Measurements from ENCODE around the gene MTHFR. TPM values are rescaled to one million over a fixed set of nuclear protein-coding genes. Genes with fewer than 3 reads are reported as not detected.

Gene MTHFR
- total RNA-seq, 1 donor from 2014 or later: 18.4 TPM

GRCh38 chr1:11787251-11787803 lies 18.4 kb downstream of the MTHFR start:
- intact Hi-C loops (cut with micrococcal nuclease): no loop called here
- Mint-ChIP-seq H3K9me3 (no peaks in the 10 kb centered on the region), H3K4me1 (peaks cover 2% of the 10 kb centered on the region), H3K27me3 (no peaks in the 10 kb centered on the region), H3K4me3 (no peak overlapping the region), H3K27ac (no peak overlapping the region), H3K36me3 (ENCODE audit: low read depth) (peaks cover 10% of the 10 kb centered on the region)
- DNase-seq: no peak

GRCh38 chr1:11786168-11786567 lies 19.6 kb downstream of the MTHFR start:
- H3K36me3 Mint-ChIP-seq (ENCODE audit: low read depth): peaks cover 5% of the 10 kb centered on the region
- no peak for DNase-seq
- no peak overlapping the region for H3K27ac Mint-ChIP-seq
- H3K9me3 Mint-ChIP-seq: no peaks in the 10 kb centered on the region
- no peak overlapping the region for H3K4me3 Mint-ChIP-seq
- no peaks in the 10 kb centered on the region for H3K27me3 Mint-ChIP-seq
- H3K4me1 Mint-ChIP-seq: peaks cover 2% of the 10 kb centered on the region
- intact Hi-C loops (cut with micrococcal nuclease): no loop called here

GRCh38 chr1:11784993-11785769 lies 20.6 kb downstream of the MTHFR start:
- Mint-ChIP-seq H3K36me3 (ENCODE audit: low read depth) (no peaks in the 10 kb centered on the region), H3K9me3 (no peaks in the 10 kb centered on the region), H3K4me1 (peaks cover 2% of the 10 kb centered on the region), H3K4me3 (peak overlapping the region; percentile 41), H3K27me3 (no peaks in the 10 kb centered on the region), H3K27ac (no peak overlapping the region)
- peak; percentile 84 for DNase-seq
- intact Hi-C loops (cut with micrococcal nuclease): no loop called here

GRCh38 chr1:11784256-11784992 lies 21.3 kb downstream of the MTHFR start:
- DNase-seq: no peak
- intact Hi-C loops (cut with micrococcal nuclease): no loop called here
- Mint-ChIP-seq H3K4me3 (no peak overlapping the region), H3K27me3 (no peaks in the 10 kb centered on the region), H3K9me3 (no peaks in the 10 kb centered on the region), H3K27ac (no peak overlapping the region), H3K4me1 (peaks cover 2% of the 10 kb centered on the region), H3K36me3 (ENCODE audit: low read depth) (no peaks in the 10 kb centered on the region)

- Mint-ChIP-seq H3K9me3 (no peaks in the 10 kb centered on the region), H3K4me3 (no peak overlapping the region), H3K4me1 (peaks cover 2% of the 10 kb centered on the region), H3K36me3 (ENCODE audit: low read depth) (no peaks in the 10 kb centered on the region), H3K27me3 (no peaks in the 10 kb centered on the region), H3K27ac (no peak overlapping the region)
- DNase-seq: no peak
- intact Hi-C loops (cut with micrococcal nuclease): no loop called here
Measured at GRCh38 chr1:11783556-11783955, 22.2 kb downstream of the MTHFR start.

- no peak overlapping the region for H3K27ac Mint-ChIP-seq
- no peaks in the 10 kb centered on the region for H3K36me3 Mint-ChIP-seq (ENCODE audit: low read depth)
- H3K4me1 Mint-ChIP-seq: peaks cover 2% of the 10 kb centered on the region
- intact Hi-C loops (cut with micrococcal nuclease): no loop called here
- DNase-seq: no peak
- no peaks in the 10 kb centered on the region for H3K9me3 Mint-ChIP-seq
- no peak overlapping the region for H3K4me3 Mint-ChIP-seq
- no peaks in the 10 kb centered on the region for H3K27me3 Mint-ChIP-seq
Measured at GRCh38 chr1:11782127-11782708, 23.5 kb downstream of the MTHFR start.

GRCh38 chr1:11781297-11781696 lies 24.5 kb downstream of the MTHFR start:
- H3K27ac Mint-ChIP-seq: no peak overlapping the region
- H3K4me1 Mint-ChIP-seq: peaks cover 2% of the 10 kb centered on the region
- H3K36me3 Mint-ChIP-seq (ENCODE audit: low read depth): no peaks in the 10 kb centered on the region
- intact Hi-C loops (cut with micrococcal nuclease): no loop called here
- no peaks in the 10 kb centered on the region for H3K9me3 Mint-ChIP-seq
- no peak for DNase-seq
- no peak overlapping the region for H3K4me3 Mint-ChIP-seq
- H3K27me3 Mint-ChIP-seq: no peaks in the 10 kb centered on the region

GRCh38 chr1:11780380-11781147 lies 25.2 kb downstream of the MTHFR start:
- Mint-ChIP-seq H3K27ac (no peak overlapping the region), H3K9me3 (no peaks in the 10 kb centered on the region), H3K36me3 (ENCODE audit: low read depth) (no peaks in the 10 kb centered on the region), H3K4me1 (peaks cover 2% of the 10 kb centered on the region), H3K27me3 (no peaks in the 10 kb centered on the region), H3K4me3 (no peak overlapping the region)
- intact Hi-C loops (cut with micrococcal nuclease): no loop called here
- DNase-seq: no peak

- Mint-ChIP-seq H3K4me1 (no peaks in the 10 kb centered on the region), H3K36me3 (ENCODE audit: low read depth) (no peaks in the 10 kb centered on the region), H3K27me3 (no peaks in the 10 kb centered on the region), H3K4me3 (no peak overlapping the region), H3K27ac (no peak overlapping the region), H3K9me3 (no peaks in the 10 kb centered on the region)
- intact Hi-C loops (cut with micrococcal nuclease): no loop called here
- no peak for DNase-seq
Measured at GRCh38 chr1:11779715-11780379, 25.9 kb downstream of the MTHFR start.

- Mint-ChIP-seq H3K27ac (no peak overlapping the region), H3K27me3 (no peaks in the 10 kb centered on the region), H3K9me3 (no peaks in the 10 kb centered on the region), H3K4me1 (no peaks in the 10 kb centered on the region), H3K36me3 (ENCODE audit: low read depth) (no peaks in the 10 kb centered on the region), H3K4me3 (no peak overlapping the region)
- intact Hi-C loops (cut with micrococcal nuclease): no loop called here
- no peak for DNase-seq
Measured at GRCh38 chr1:11778844-11779623, 26.7 kb downstream of the MTHFR start.

GRCh38 chr1:11778336-11778735 lies 27.4 kb downstream of the MTHFR start:
- Mint-ChIP-seq H3K4me3 (no peak overlapping the region), H3K4me1 (no peaks in the 10 kb centered on the region), H3K27ac (no peak overlapping the region), H3K36me3 (ENCODE audit: low read depth) (no peaks in the 10 kb centered on the region), H3K27me3 (no peaks in the 10 kb centered on the region), H3K9me3 (no peaks in the 10 kb centered on the region)
- intact Hi-C loops (cut with micrococcal nuclease): no loop called here
- no peak for DNase-seq

- intact Hi-C loops (cut with micrococcal nuclease): no loop called here
Measured at GRCh38 chr1:11777658-11778322, 28.0 kb downstream of the MTHFR start.

More at GRCh38 chr1:11777658-11778322, 28.0 kb downstream of the MTHFR start:
- Mint-ChIP-seq H3K9me3 (no peaks in the 10 kb centered on the region), H3K27ac (no peak overlapping the region), H3K4me1 (no peaks in the 10 kb centered on the region), H3K36me3 (ENCODE audit: low read depth) (no peaks in the 10 kb centered on the region), H3K4me3 (no peak overlapping the region), H3K27me3 (no peaks in the 10 kb centered on the region)
- DNase-seq: no peak
